Hepatocyte (in vitro differentiated cells): ENCODE measurements around the gene CNNM2. TPM values are rescaled to one million over a fixed set of nuclear protein-coding genes. Genes with fewer than 3 reads are reported as not detected.

Experiments used
- DNase-seq: peaks from one replicate; pipeline ENCODE4 v3.0.0-alpha.2; 2016; ENCODE audit warnings: low spot score
- H2AFZ ChIP-seq: fragments of 200-600 bp; sonication (generic); 2 replicates; pipeline ENCODE4 v1.6.0; 2016; ENCODE audit warnings: antibody characterized with exemption, mild to moderate bottlenecking
- H3K27ac ChIP-seq: fragments of 200-600 bp; sonication (generic); 2 replicates; pipeline ENCODE4 v1.5.1; 2016; ENCODE audit warnings: mild to moderate bottlenecking
- H3K27me3 ChIP-seq: fragments of 200-600 bp; sonication (generic); 2 replicates; pipeline ENCODE4 v1.6.1; 2016
- H3K36me3 ChIP-seq: fragments of 200-600 bp; sonication (generic); replicated peaks from 2 replicates; pipeline ENCODE4 v1.5.1; 2016; ENCODE audit warnings: low read depth; ENCODE audit not compliant: insufficient read depth
- H3K4me1 ChIP-seq: fragments of 200-600 bp; sonication (generic); 2 replicates; pipeline ENCODE4 v1.5.1; 2016; ENCODE audit warnings: mild to moderate bottlenecking, moderate library complexity; ENCODE audit not compliant: insufficient read depth
- H3K4me2 ChIP-seq: fragments of 200-600 bp; sonication (generic); 2 replicates; pipeline ENCODE4 v1.6.0; 2016
- H3K4me3 ChIP-seq: fragments of 200-600 bp; sonication (generic); 2 replicates; pipeline ENCODE4 v1.5.1; 2016; ENCODE audit warnings: mild to moderate bottlenecking
- H3K79me2 ChIP-seq: fragments of 200-600 bp; sonication (generic); 2 replicates; pipeline ENCODE4 v1.6.0; 2017; ENCODE audit warnings: mild to moderate bottlenecking
- H3K9me2 ChIP-seq: fragments of 200-600 bp; sonication (generic); replicated peaks from 2 replicates; pipeline ENCODE4 v1.6.0; 2017; ENCODE audit warnings: mild to moderate bottlenecking; ENCODE audit not compliant: insufficient read depth
- H3K9me3 ChIP-seq: fragments of 200-600 bp; sonication (generic); 2 replicates; pipeline ENCODE4 v1.5.1; 2016; ENCODE audit warnings: low read depth, mild to moderate bottlenecking
- H4K20me1 ChIP-seq: fragments of 200-600 bp; sonication (generic); 2 replicates; pipeline ENCODE4 v1.6.0; 2016; ENCODE audit warnings: mild to moderate bottlenecking; ENCODE audit not compliant: insufficient read depth, poor library complexity, severe bottlenecking
- EZH2 ChIP-seq: fragments of 200-600 bp; sonication (generic); IDR thresholded peaks from 2 replicates; pipeline ENCODE4 v1.6.1; 2016; ENCODE audit warnings: antibody characterized with exemption, mild to moderate bottlenecking, borderline replicate concordance
- EZH2phosphoT487 ChIP-seq: fragments of 200-600 bp; sonication (generic); IDR thresholded peaks from one replicate; pipeline ENCODE4 v1.6.1; 2018; ENCODE audit warnings: antibody characterized with exemption, mild to moderate bottlenecking, low read depth, moderate library complexity; ENCODE audit not compliant: unreplicated experiment, severe bottlenecking
- WGBS: methylation state at CpG from one replicate; pipeline ENCODE4 v1.1.6; 2016; ENCODE audit warnings: low lambda C conversion rate; ENCODE audit errors: missing lambda C conversion rate; 5-methylcytosine and 5-hydroxymethylcytosine counted together
- polyA plus RNA-seq: library from polyadenylated mRNA; unstranded; fragments of >200 nt; fragmentation: Nextera tagmentation; extraction: Ambion mirVana; gene quantifications from 2 replicates; pipeline ENCODE4 v1.2.1, GENCODE V29; 2016
- total RNA-seq: library from RNA; depleted of rRNA; stranded (reverse); fragments of >200 nt; gene quantifications from 2 replicates; pipeline ENCODE4 v1.2.3, GENCODE V29; 2014
- TF ChIP-seq, protein P1 (sequence below): fragments of 200-600 bp; sonication (generic); IDR thresholded peaks from 2 replicates; pipeline ENCODE4 v1.5.1; 2016; ENCODE audit warnings: antibody characterized with exemption, mild to moderate bottlenecking; ENCODE audit not compliant: poor library complexity

CNNM2 gene
- total and polyA plus RNA-seq, 2 experiments from 2014 or later = 6.8 to 9.8 TPM

DNA sequence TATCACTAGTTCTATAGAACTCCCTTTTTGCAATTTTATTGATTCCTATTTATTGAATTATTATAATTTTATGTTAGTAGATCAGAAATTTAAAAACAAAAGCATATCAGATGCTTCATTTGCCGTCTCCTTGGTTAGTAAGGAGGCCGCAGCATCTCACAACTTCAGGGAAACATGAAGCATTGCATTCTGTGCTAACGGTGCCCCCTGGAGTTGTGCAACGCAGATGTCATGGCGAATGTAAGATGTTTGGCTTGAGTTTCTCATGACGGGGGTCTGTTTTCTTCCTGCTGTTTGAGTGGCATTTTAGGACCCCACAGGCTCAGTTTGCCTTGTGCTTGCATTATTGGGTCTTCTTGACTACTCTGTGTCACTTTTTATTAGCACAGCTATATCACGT, 124.8 kb downstream of the CNNM2 start:
- Histone ChIP-seq H3K4me2 (no peak overlapping the region), H2AFZ (no peak overlapping the region), H4K20me1 (no peaks in the 10 kb centered on the region), H3K9me2 (no peaks in the 10 kb centered on the region), H3K4me3 (no peak overlapping the region), H3K27me3 (no peaks in the 10 kb centered on the region), H3K36me3 (no peaks in the 10 kb centered on the region), H3K9me3 (no peaks in the 10 kb centered on the region), H3K79me2 (no peaks in the 10 kb centered on the region), H3K4me1 (no peaks in the 10 kb centered on the region), H3K27ac (no peak overlapping the region)
- 91% methylated on average over 7 of the region's 7 CpGs for WGBS
- no peak for TF ChIP-seq EZH2
- TF ChIP-seq EZH2phosphoT487 = no peak
- TF ChIP-seq, protein P1, sequence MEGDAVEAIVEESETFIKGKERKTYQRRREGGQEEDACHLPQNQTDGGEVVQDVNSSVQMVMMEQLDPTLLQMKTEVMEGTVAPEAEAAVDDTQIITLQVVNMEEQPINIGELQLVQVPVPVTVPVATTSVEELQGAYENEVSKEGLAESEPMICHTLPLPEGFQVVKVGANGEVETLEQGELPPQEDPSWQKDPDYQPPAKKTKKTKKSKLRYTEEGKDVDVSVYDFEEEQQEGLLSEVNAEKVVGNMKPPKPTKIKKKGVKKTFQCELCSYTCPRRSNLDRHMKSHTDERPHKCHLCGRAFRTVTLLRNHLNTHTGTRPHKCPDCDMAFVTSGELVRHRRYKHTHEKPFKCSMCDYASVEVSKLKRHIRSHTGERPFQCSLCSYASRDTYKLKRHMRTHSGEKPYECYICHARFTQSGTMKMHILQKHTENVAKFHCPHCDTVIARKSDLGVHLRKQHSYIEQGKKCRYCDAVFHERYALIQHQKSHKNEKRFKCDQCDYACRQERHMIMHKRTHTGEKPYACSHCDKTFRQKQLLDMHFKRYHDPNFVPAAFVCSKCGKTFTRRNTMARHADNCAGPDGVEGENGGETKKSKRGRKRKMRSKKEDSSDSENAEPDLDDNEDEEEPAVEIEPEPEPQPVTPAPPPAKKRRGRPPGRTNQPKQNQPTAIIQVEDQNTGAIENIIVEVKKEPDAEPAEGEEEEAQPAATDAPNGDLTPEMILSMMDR = no peak
- DNase-seq = no peak

DNA sequence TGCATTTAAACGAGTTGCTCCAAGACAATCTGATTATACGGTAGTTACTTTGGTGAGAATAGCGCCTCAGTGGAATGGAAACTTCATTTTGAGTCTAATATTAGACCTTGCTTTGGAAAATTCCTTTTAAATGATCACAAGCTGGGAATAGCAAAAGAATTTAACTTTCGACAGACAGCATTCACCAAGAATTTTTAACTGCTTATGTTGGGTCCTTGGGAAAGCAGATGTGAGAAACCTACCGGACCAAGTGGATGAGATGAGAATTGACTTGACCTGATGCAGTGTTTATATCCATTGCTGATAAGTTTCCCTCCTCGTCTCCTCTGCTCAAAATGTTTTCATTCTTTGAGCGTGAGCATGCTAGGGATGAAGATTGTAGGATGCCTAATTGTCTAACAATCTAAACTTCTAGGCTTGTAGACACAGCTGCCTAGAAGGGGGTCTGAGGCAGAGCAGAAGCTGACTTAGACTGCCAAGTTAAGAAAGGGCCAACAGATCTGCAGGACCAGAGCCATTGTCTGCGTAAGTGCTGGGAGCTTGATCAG, 126.9 kb downstream of the CNNM2 start:
- TF ChIP-seq, protein P1 = no peak
- TF ChIP-seq EZH2phosphoT487 (no peak), EZH2 (no peak)
- Histone ChIP-seq H3K4me2 (no peak overlapping the region), H3K27ac (no peak overlapping the region), H3K36me3 (no peaks in the 10 kb centered on the region), H4K20me1 (no peaks in the 10 kb centered on the region), H2AFZ (no peak overlapping the region), H3K9me3 (no peaks in the 10 kb centered on the region), H3K4me1 (no peaks in the 10 kb centered on the region), H3K27me3 (no peaks in the 10 kb centered on the region), H3K4me3 (no peak overlapping the region), H3K79me2 (no peaks in the 10 kb centered on the region), H3K9me2 (no peaks in the 10 kb centered on the region)
- 66% methylated on average over 8 of the region's 8 CpGs for WGBS
- DNase-seq = no peak

DNA sequence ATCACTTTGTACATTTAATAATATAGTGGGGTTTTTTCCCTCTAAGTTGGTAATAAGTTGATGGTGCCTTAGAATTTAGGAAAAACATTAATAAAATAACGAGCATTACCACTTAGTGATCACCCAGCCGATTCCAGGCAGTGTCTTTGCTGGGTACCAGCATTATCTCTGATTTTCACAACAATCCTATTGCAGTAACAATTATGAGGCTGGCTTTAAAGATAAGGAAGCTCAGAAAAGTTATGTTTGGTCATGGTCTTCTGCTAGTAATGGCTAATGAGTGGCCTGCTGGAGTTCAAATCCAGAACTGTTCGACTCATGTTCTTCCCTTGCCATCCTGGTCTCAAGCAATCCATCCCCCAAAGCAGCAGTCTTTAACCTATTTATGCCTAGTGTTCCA, 127.9 kb downstream of the CNNM2 start:
- Histone ChIP-seq H3K36me3 (no peaks in the 10 kb centered on the region), H3K9me2 (no peaks in the 10 kb centered on the region), H3K27ac (no peak overlapping the region), H2AFZ (no peak overlapping the region), H3K4me2 (no peak overlapping the region), H4K20me1 (no peaks in the 10 kb centered on the region), H3K9me3 (no peaks in the 10 kb centered on the region), H3K27me3 (no peaks in the 10 kb centered on the region), H3K4me3 (no peak overlapping the region), H3K79me2 (no peaks in the 10 kb centered on the region), H3K4me1 (no peaks in the 10 kb centered on the region)
- WGBS = 93% methylated on average over 3 of the region's 3 CpGs
- no peak for TF ChIP-seq EZH2
- no peak for DNase-seq

DNA sequence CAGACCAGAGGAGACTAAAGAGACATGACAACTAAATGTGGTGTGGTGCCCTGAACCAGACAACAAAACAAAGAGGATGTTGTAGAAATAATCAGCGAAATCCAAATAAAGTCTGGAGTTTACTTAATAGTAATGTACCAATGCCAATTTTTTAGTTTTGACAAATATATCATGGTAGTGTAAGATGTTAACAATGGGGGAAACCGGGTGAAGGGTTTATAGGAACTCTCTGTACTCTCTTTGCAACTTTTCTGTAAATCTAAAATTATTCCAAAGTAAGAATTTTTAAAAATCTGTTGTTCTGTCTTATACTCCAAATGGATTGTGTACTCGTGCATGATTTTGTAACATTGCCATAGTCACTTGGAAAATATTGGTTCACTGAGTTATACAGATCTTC, 129.3 kb downstream of the CNNM2 start:
- Histone ChIP-seq H3K9me3 (no peaks in the 10 kb centered on the region), H3K27ac (no peak overlapping the region), H3K9me2 (no peaks in the 10 kb centered on the region), H3K4me3 (no peak overlapping the region), H3K27me3 (no peaks in the 10 kb centered on the region), H3K4me1 (no peaks in the 10 kb centered on the region), H2AFZ (no peak overlapping the region), H3K4me2 (no peak overlapping the region), H3K79me2 (no peaks in the 10 kb centered on the region), H3K36me3 (no peaks in the 10 kb centered on the region), H4K20me1 (no peaks in the 10 kb centered on the region)
- DNase-seq = no peak
- TF ChIP-seq, protein P1 = no peak
- no peak for TF ChIP-seq EZH2phosphoT487
- no peak for TF ChIP-seq EZH2
- WGBS = 94% methylated on average over 3 of the region's 3 CpGs
